ENCODE results near the gene APC2. TPM values are rescaled to one million over a fixed set of nuclear protein-coding genes. Genes with fewer than 3 reads are reported as not detected.

APC2 gene
- total RNA-seq, 1 experiment from 2014 or later = 0.68 TPM

GRCh38 chr19:1471010-1471514 is 21.1 kb downstream of the APC2 start:
- no peak overlapping the region for H3K18ac ChIP-seq (ENCODE audit: insufficient read length, low read depth, low read length)

More at GRCh38 chr19:1471010-1471514, 21.1 kb downstream of the APC2 start:
- Mint-ChIP-seq H3K36me3 (ENCODE audit: insufficient read depth in 1 of 3, low read depth in 3 of 3) (0 out of 7 replicates have a peak, but pooled peaks cover 0 to 3% (median 0%) of the 10 kb centered on the region in 3 experiments), H3K4me1 (peaks cover 2 to 9% of the 10 kb centered on the region in 2 experiments; a peak in 3 of 4 replicates), H3K4me3 (peak overlapping the region; percentile 38 to 75; a peak in 4 of 5 replicates), H3K9me3 (no peaks in the 10 kb centered on the region), H3K27me3 (ENCODE audit: low read depth) (peaks cover 63% of the 10 kb centered on the region), H3K27ac (no peak overlapping the region)
- Histone ChIP-seq H2BK12ac (ENCODE audit: insufficient read length, low read depth, low read length) (no peak overlapping the region), H2BK20ac (ENCODE audit: low read depth, low read length, poor library complexity, severe bottlenecking) (no peak overlapping the region), H2BK15ac (ENCODE audit: low read depth, low read length) (no peak overlapping the region), H3K27me3 (ENCODE audit: insufficient read depth, low read length) (peaks cover 43% of the 10 kb centered on the region), H3K14ac (ENCODE audit: insufficient read depth, low read length) (no peak overlapping the region), H3K56ac (ENCODE audit: insufficient read length, low read depth, low read length) (no peak overlapping the region), H4K91ac (ENCODE audit: insufficient read length, low read depth, low read length) (no peak overlapping the region), H2BK5ac (ENCODE audit: insufficient read length, low read length) (no peak overlapping the region), H2AK5ac (ENCODE audit: insufficient read length, low read length) (no peak overlapping the region), H3K4me1 (ENCODE audit: insufficient read depth, low read length) (no peaks in the 10 kb centered on the region), H3T11ph (ENCODE audit: low read length) (no peak overlapping the region), H3K23me2 (ENCODE audit: insufficient read length, low read depth, low read length, poor library complexity, severe bottlenecking) (peaks cover 9% of the 10 kb centered on the region), H3K9me3 (ENCODE audit: control insufficient read depth, low read depth, low read length) (no peaks in the 10 kb centered on the region), H4K8ac (replicated peaks; ENCODE audit: insufficient read length, low read depth, low read length) (no peak overlapping the region), H4K20me1 (ENCODE audit: control insufficient read depth, insufficient read depth, insufficient read length) (peaks cover 3% of the 10 kb centered on the region), H2BK120ac (ENCODE audit: low read depth, low read length, poor library complexity, severe bottlenecking) (no peak overlapping the region), H4K5ac (ENCODE audit: insufficient read length, low read depth, low read length) (no peak overlapping the region), H3K23ac (ENCODE audit: insufficient read length, low read depth, low read length) (no peak overlapping the region), H3K79me1 (ENCODE audit: insufficient read depth, low read depth, low read length, poor library complexity, severe bottlenecking) (no peaks in the 10 kb centered on the region), H3K9ac (ENCODE audit: extremely low read depth, insufficient read length, low read length) (no peak overlapping the region), H3K27ac (ENCODE audit: insufficient read length, low read depth, low read length) (no peak overlapping the region), H3K79me2 (ENCODE audit: insufficient read depth, low read length) (no peaks in the 10 kb centered on the region), H2AFZ (ENCODE audit: low read length) (no peak overlapping the region), H3K4ac (ENCODE audit: low read depth, low read length) (no peak overlapping the region), H3K4me2 (ENCODE audit: insufficient read depth, insufficient read length, low read length) (peak overlapping the region; percentile 11)
- TF ChIP-seq CTCF (conservative IDR thresholded peaks at IDR 0.05) = peak; percentile 41; the same call in 1 of the 3 replicates
- DNase-seq = peak; percentile 84
- no CpG with 5 or more reads among the region's 28 CpGs for WGBS (ENCODE audit: extremely low coverage, insufficient read length, low lambda C conversion rate)
